ENCODE measurements around the gene DNAJC7. TPM values are rescaled to one million over a fixed set of nuclear protein-coding genes. Genes with fewer than 3 reads are reported as not detected.
"Not testable (repeated sequence)": the region's sequence is repeated elsewhere in the genome, so short reads cannot be mapped to it uniquely, and the experiment has no call there.

DNAJC7 gene
- total RNA-seq, 1 donor from 2014 or later = 57.6 TPM

DNA sequence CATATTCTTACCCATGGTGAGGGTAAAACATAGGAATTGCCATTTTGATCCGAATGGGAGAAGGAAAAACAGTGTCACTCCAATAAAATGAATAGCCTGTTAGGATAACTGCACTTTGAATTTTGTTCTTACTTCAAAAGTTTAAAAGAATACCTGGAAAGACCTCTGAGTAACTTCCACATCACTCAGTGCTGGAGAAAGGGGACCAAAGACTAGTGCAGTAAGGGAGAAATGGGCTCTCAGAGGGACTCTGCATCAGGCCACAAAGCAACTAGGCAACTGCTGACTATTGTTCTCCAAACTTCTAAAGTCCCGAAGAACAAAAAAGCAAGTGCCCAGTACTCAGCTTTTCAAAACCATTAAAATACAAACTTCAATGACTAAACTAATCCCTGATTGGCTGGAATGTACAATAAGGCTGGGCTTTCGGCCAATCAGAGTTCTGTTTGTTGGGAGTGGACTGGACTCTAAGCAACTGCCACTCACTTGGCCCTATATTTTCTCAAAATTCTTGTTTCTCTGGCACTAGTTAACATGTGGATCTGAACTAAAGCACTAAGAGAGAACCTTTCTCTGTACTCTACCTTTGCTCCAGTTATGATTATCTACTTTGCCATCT, 6.2 kb downstream of the DNAJC7 start:
- H3K4me3 ChIP-seq (ENCODE audit: low read depth, low read length) = no peak overlapping the region
- DNase-seq (ENCODE audit: low read depth) = no peak
- no peak for TF ChIP-seq CTCF (conservative IDR thresholded peaks at IDR 0.05; ENCODE audit: low read depth, low read length)

GRCh38 chr17:42010266-42010680, 7.0 kb downstream of the DNAJC7 start:
- DNase-seq (ENCODE audit: low read depth); H3K4me3 ChIP-seq (ENCODE audit: low read depth, low read length): not testable (repeated sequence)

DNA sequence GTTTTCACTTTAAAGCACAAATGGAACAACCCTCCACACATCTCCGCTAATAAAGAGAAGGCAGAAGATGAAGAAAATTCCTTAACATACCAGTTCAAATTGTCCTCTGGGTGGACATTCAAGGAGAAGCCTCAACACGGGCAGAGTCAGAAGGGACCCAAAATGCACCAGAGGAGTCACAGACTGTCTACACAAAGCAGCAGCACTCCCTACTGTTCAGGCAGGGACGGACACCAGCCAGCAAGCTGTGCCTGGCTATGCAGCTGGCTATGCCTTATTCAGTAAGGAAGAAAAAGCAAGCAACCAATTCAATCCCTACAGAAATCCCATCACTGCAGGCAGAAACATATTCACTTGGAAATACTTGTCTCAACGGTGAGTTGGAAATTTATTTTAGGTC, 8.1 kb downstream of the DNAJC7 start:
- no peak for DNase-seq (ENCODE audit: low read depth)
- peak; percentile 43 for TF ChIP-seq CTCF (conservative IDR thresholded peaks at IDR 0.05; ENCODE audit: low read depth, low read length)
- H3K4me3 ChIP-seq (ENCODE audit: low read depth, low read length) = no peak overlapping the region

GRCh38 chr17:42005166-42005565, 12.1 kb downstream of the DNAJC7 start:
- no peak for DNase-seq (ENCODE audit: low read depth)
- no peak overlapping the region for H3K4me3 ChIP-seq (ENCODE audit: low read depth, low read length)
- TF ChIP-seq CTCF (conservative IDR thresholded peaks at IDR 0.05; ENCODE audit: low read depth, low read length) = no peak

- DNase-seq (ENCODE audit: low read depth) = no peak
- H3K4me3 ChIP-seq (ENCODE audit: low read depth, low read length) = peak overlapping the region; percentile 1
- TF ChIP-seq CTCF (conservative IDR thresholded peaks at IDR 0.05; ENCODE audit: low read depth, low read length) = no peak
These were observed 14.4 kb downstream of the DNAJC7 start for GRCh38 chr17:42002792-42003301.

- TF ChIP-seq CTCF (conservative IDR thresholded peaks at IDR 0.05; ENCODE audit: low read depth, low read length) = no peak
- no peak for DNase-seq (ENCODE audit: low read depth)
- H3K4me3 ChIP-seq (ENCODE audit: low read depth, low read length) = no peak overlapping the region
These were observed 15.0 kb downstream of the DNAJC7 start for GRCh38 chr17:42002175-42002791.

- TF ChIP-seq CTCF (conservative IDR thresholded peaks at IDR 0.05; ENCODE audit: low read depth, low read length) = no peak
- no peak overlapping the region for H3K4me3 ChIP-seq (ENCODE audit: low read depth, low read length)
- DNase-seq (ENCODE audit: low read depth) = no peak
These were observed 15.5 kb downstream of the DNAJC7 start for GRCh38 chr17:42001729-42002128.
